Motor neuron (in vitro differentiated cells): Measurements from ENCODE around the gene ZDHHC4. TPM values are rescaled to one million over a fixed set of nuclear protein-coding genes. Genes with fewer than 3 reads are reported as not detected.

ENCODE experiments used
- ATAC-seq, 8 experiments: fragments of 200-7000 bp; cut with Tn5 transposase; replicated peaks in 6 of 8; 2 replicates each; pipeline ENCODE4 v1.8.0; 2021; ENCODE audit warnings: mild to moderate bottlenecking in 8 of 8, moderate library complexity in 8 of 8
- H3K27ac ChIP-seq, 2 donors: fragments of 250-450 bp; sonication (Bioruptor Pico); 2 replicates each; pipeline ENCODE4 v1.9.0; 2021; ENCODE audit warnings: antibody characterized with exemption in 2 of 2, mild to moderate bottlenecking in 2 of 2, moderate library complexity in 1 of 2
- H3K4me1 ChIP-seq, 2 donors: fragments of 250-450 bp; sonication (Bioruptor Pico); replicated peaks in 1 of 2; 2 replicates each; pipeline ENCODE4 v1.6.1; 2021; ENCODE audit warnings: antibody characterized with exemption in 2 of 2, mild to moderate bottlenecking in 2 of 2, moderate library complexity in 1 of 2
- H3K4me3 ChIP-seq, 5 donors: fragments of 250-450 bp; sonication (Bioruptor Pico); 2 replicates each; pipeline ENCODE4 v1.9.0; 2021; ENCODE audit warnings: antibody characterized with exemption in 5 of 5, mild to moderate bottlenecking in 5 of 5, moderate library complexity in 4 of 5
- WGBS, 10 experiments: fragments of 450-650 bp; shearing (Covaris generic); methylation state at CpG; one replicate each; pipeline ENCODE4 v1.0.0; 2022; 5-methylcytosine and 5-hydroxymethylcytosine counted together
- in situ Hi-C, 9 experiments: fragments of 400-800 bp; cut with MboI; loops; one replicate each; pipeline ENCODE4 v1.15.0; 2021; ENCODE audit warnings: low sequenced_read_pairs in 9 of 9, low pct_unique_long_range_greater_than_20kb in 2 of 9; ENCODE audit not compliant: unreplicated experiment in 9 of 9
- total RNA-seq, 8 experiments: library from RNA; unstranded; fragments of 300-600 nt; gene quantifications; 2 replicates each; pipeline versions ENCODE4 v1.2.3 to v1.2.4, GENCODE V29; 2022

ZDHHC4 gene
- 10 to 100 TPM; 39.6 to 69.8 (median 58.8) TPM for total RNA-seq

DNA sequence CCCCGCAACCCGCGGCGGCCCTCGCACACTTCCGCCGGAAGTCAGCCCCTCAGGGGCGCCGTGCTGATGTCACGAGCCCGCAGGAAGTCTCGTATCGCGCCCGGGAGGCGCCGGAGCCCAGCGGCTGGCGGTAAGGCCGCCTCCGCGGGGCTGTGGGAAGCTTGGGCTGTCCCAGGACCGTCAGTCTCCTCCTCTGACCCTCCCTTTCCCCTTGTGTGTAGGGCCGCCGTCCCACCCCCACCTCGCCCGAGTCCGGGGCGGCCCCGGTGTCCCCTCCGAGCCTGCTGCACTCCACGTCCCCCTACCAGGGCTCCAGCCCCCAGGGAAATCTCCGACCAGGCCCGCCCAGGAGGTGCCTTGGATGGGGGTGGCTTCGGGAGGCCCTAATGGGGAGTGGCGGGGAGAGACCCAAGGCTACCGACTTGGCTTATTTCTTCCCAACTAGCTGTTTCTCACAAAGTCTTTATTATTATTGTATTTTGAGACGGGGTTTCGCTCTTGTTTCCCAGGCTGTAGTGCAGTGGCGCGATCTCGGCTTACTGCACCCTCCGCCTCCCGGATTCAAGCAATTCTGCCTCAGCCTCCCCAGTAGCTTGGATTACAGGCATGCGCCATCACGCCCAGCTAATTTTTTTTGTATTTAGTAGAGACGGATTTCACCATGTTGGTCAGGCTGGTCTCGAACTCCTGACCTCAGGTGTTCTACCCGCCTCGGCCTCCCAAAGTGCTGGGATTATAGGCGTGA is at the start of gene ZDHHC4:
ZDHHC4 (plus strand) TSS at position 86 of the 745 bp plus-strand sequence. CDS start 3,108 bp downstream, outside the sequence.
- Histone ChIP-seq H3K4me3 (peak within 1 kb of the TSS; percentile 53 to 92 (median 90)), H3K4me1 (peaks cover 3 to 5% of the 10 kb centered on the region in 2 donors), H3K27ac (peak within 1 kb of the TSS; percentile 93 to 96)
- ATAC-seq = peak; percentile 94 to 99 (median 98)
- WGBS, 10 experiments = 0 to 77% (median 27%) methylated on average over 3 to 18 of the region's 51 CpGs; no CpG with 5 or more reads in 2 of the 10 experiments
- in situ Hi-C loops = no loop called here

DNA sequence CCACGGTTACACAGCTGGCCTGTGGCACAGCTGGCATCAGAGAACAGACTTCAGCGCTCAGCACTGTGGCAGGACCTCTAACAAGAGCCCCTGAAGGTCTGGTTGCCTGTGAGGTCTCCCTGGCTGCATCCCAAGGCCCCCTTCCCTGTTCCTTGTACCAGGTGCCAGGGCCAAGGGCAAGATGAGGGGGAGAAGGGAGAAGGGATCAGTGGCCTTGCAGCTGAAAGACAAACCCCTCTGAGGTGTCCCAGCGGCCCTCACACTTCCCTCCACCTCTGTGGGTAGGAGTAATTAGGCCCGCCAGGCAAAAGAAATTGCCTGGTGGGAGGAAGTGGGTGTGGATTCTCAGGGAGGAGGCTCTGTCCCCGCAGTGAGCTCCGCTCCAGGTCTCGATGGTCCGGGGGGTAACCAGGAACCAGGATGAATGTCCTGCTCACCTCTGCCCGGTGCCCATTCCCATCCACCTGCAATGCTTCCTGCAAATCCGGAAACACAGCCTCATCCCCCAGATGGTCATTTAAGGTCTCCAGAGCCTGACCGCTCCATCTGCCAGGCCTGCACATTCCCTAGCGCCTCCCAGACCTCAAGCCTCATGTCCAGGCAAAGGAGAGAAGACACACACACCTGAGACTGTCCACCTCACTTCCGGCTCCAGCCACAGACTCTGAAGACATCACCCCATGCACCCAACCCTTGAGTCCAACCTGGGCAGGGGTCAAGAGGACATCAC is 48.7 kb upstream of the ZDHHC4 start:
- 0 to 100% (median 80%) methylated on average over 1 to 5 of the region's 13 CpGs; no CpG with 5 or more reads in 5 of the 10 experiments for WGBS, 10 experiments
- in situ Hi-C loops = no loop called here
- no peak for ATAC-seq
- Histone ChIP-seq H3K27ac (no peak overlapping the region), H3K4me1 (peaks cover 0 to 6% of the 10 kb centered on the region in 2 donors), H3K4me3 (no peak overlapping the region)

DNA sequence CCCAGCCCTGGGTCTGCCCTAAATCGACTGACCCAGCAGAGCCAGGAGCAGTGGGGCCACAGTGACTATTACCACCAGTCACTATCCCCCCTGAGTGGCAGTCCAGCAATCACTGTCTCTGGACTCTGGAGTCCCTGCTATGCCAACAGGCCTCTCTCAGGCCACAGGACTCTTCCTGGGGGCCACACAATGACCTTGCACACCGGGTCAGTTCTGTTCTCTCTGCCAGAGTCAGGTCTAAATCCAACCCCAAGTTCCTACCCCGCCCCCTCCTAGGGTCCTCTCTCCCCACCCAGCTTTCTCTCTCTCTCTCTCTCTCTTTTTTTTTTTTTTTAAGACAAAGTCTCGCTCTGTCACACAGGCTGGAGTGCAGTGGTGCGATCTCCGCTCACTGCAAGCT is 47.6 kb upstream of the ZDHHC4 start:
- in situ Hi-C loops = no loop called here
- H3K27ac ChIP-seq = no peak overlapping the region
- H3K4me1 ChIP-seq = peaks cover 0 to 6% of the 10 kb centered on the region in 2 donors
- H3K4me3 ChIP-seq = no peak overlapping the region
- ATAC-seq = no peak
- WGBS, 10 experiments = 69 to 70% methylated on average over 2 to 3 of the region's 6 CpGs; no CpG with 5 or more reads in 8 of the 10 experiments

DNA sequence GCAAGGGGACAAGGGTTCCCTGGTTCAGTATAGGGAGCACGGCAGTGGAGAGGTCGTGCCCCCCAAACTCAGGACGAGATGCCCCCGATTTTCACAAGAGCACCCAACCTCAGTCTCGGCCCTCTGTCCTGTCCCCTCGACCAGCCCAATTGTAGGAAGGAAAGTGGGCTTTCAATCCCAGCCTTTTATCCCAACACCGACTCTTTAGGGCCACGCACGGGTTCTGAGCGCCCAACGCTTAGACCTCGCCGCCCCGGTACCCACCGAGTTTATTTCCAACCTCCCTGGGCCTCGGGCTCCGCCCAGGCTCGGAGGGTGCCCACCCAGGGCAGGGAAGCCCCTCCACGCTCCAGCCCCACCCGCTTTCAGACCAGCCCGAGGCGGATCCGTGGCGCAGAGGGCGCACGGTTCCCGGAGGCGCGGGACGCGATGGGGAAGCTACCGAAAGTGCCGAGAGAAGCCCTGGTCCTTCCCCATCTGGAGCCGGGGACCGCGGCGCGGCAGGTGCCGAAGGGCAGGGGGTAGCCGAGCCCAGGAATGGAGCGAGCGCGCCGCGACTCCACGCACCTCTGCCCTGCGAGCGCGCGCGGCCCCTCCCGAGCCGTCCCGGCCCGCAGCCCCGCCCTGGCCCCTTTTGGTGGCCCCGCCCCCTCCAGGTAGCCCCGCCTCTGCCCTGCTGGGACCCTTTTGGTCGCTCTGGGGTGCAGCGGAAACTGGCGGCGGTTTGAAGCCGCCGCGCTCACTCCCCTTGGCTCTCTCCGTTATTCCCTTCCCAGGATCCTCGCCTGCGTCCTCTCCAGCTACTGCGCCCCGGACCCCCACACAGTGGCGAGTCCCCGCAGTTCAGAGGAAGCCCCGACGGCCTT is 46.4 kb upstream of the ZDHHC4 start:
- Histone ChIP-seq H3K4me3 (peak overlapping the region; percentile 37 to 67 (median 44)), H3K4me1 (peaks cover 0 to 6% of the 10 kb centered on the region in 2 donors), H3K27ac (no peak overlapping the region)
- in situ Hi-C loops = no loop called here
- 0 to 45% (median 2%) methylated on average over 1 to 9 of the region's 74 CpGs; no CpG with 5 or more reads in 2 of the 10 experiments for WGBS, 10 experiments
- ATAC-seq = peak in 6 of 8 experiments; percentile 37 to 80 (median 72)

DNA sequence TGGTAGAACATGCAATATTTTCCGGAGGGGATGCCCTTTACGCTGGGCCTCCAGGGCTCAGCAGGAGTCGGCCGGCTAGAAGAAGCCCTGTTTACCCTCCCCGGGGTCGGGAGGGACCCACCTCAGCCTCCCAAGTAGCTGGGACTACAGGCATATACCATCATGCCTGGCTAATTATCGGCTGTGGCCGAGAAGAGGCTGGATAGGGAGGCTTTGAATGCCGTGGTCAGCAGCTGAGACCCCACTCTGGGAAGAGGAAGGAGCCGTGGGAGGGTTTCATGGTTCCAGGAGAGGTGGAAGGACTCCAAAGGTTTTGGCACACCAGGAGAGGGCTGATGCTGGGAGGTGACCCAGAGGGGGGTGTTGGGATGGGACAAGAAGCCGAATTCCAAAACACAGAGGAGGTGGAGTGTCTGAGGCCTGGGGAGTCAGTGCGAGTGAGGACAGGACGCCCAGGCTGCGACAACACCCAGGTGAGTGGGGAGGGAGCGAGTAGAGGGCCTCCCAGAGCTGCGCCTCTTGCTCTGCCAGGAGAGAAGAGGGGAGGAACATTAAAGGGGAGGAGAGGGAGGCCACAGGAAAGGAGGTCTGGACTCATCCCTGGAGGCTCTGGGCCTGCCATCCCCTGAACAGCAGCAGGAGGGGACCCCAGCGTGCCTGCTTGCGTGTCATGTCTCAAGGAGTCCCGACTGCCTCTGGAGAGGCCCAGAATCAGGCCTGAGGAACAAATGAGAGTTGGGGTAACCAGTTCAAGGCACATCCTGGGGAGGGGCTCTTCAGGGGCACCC is 45.6 kb upstream of the ZDHHC4 start:
- Histone ChIP-seq H3K4me3 (peak overlapping the region; percentile 37 to 67 (median 44)), H3K4me1 (peaks cover 0 to 5% of the 10 kb centered on the region in 2 donors), H3K27ac (no peak overlapping the region)
- 0 to 30% (median 24%) methylated on average over 2 to 12 of the region's 19 CpGs; no CpG with 5 or more reads in 3 of the 10 experiments for WGBS, 10 experiments
- ATAC-seq = peak in 1 of 8 experiments; percentile 3
- in situ Hi-C loops = no loop called here

DNA sequence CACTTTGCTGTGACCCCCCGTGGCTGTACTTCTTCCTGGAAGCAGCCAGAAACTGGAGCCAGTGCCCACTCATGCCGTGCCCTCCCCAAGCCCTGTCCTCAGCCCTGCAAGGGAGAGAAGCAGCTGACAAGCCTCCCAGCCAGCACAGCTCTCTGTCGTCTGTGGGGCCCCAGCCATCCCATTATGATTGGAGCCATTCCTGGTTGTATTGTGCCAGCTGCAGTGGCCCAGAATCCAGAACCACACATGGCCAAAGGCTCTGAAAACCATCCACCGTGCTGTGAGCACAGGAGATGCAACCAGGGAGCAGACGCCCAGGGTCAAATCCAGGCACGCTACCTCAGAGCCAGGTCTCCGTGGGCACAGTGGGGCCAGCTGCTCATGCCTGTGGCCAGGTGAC is 44.7 kb upstream of the ZDHHC4 start:
- ATAC-seq = no peak
- 43 to 65% (median 45%) methylated on average over 3 to 6 of the region's 7 CpGs; no CpG with 5 or more reads in 7 of the 10 experiments for WGBS, 10 experiments
- peaks cover 0 to 3% of the 10 kb centered on the region in 2 donors for H3K4me1 ChIP-seq
- in situ Hi-C loops = no loop called here
- no peak overlapping the region for H3K27ac ChIP-seq
- H3K4me3 ChIP-seq = no peak overlapping the region

DNA sequence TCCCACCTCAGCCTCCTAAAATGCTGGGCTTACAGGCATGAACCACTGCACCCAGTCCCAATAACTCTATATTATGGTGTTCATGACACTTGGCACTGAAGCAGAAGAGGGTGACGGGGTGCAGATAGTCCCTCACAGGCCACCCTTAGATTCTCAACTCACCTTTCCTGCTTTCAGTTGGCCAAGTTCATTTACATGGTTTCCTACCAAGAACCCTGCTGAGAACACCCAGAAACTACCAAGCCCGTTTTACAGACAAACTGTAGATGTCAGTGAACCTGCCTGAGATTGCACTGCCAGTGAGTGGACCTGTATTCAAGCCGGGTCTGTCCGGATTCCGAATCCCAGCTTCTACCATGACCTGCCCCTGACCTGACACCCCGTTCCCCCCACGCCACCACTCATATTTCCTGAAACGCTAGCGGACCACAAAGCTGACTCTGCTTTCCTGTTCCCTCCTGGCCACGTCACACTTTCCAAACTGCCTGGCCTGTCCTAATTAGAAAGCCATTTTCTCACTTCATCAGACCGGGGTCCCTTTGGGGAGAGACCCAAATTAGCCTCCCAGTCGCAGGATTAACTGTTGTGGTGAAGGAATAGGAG is 43.3 kb upstream of the ZDHHC4 start:
- H3K4me3 ChIP-seq = no peak overlapping the region
- H3K27ac ChIP-seq = no peak overlapping the region
- H3K4me1 ChIP-seq = peaks cover 0 to 3% of the 10 kb centered on the region in 2 donors
- WGBS, 10 experiments = 0 to 80% (median 47%) methylated on average over 1 to 4 of the region's 12 CpGs; no CpG with 5 or more reads in 3 of the 10 experiments
- in situ Hi-C loops = no loop called here
- no peak for ATAC-seq

DNA sequence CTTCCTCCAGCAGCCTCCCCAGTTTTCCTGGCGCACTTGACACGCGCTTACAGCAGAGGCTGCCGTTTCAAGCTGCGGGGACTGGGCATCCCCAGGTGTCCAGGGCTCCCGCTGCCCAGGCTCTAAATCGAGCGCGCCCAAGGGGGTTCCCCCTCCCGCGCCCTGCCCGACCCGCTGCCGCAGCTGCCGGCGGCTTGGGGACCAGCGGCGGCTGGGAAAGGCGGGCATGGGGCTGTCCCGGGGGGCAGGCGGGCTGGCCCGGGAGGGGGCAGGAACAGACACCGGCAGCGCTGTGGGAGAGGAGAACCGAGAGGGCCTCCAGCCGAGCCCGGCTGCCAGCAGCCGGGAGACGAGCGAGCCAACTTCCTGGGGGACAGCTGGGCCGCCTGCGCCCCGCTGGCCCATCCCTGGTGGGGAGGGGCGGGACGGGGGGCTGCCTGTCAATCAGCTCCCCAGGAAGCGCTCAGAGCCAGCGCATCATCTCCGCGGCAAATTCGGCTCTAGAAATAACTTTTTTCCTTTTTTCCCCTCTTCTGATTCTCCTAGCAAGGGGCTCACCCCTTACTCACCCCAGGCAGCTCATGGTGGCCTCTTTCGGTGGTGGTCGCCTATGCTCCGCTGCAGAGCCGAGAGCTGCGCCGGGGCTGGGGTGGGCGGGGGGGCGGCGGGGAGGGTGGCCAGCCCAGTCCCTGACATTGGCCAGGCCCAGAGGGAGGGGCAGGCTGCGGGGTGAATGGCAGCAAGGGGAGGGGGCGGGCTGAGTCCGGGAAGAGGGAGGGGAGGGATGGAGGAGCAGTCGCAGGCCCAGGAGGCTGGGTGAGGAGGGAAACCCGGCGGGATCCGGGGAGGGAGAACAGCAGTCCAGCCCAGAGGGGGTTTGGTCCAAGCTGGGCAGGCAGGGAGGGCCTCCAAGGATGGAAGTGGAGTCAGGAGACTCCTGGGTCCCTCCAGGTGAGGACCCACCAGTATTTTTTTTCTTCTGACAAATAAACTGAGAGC is 40.7 kb upstream of the ZDHHC4 start:
- H3K4me1 ChIP-seq = no peaks in the 10 kb centered on the region
- in situ Hi-C loops = no loop called here
- no peak overlapping the region for H3K27ac ChIP-seq
- WGBS, 10 experiments = 0% methylated on average over 2 to 3 of the region's 56 CpGs; no CpG with 5 or more reads in 8 of the 10 experiments
- peak overlapping the region in 3 of 5 donors; percentile 21 to 29 (median 27) for H3K4me3 ChIP-seq
- peak in 7 of 8 experiments; percentile 18 to 77 (median 68) for ATAC-seq

DNA sequence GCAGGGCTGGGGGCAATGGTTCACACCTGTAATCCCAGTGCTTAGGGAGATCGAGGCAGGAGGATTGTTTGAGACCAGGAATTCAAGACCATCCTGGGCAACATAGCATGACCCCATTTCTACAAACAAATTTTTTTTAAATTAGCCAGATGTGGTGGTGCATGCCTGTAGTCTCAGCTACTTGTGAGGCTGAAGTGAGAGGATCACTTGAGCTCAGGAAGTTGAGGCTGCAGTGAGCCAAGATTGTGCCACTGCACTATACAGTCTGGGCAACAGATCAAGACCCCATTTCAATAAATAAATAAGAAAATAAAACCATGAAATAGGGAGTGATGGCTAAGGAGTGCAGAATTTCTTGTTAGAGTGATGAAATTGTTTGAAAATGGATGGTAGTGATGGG is 34.9 kb upstream of the ZDHHC4 start:
- Histone ChIP-seq H3K4me1 (no peaks in the 10 kb centered on the region), H3K4me3 (no peak overlapping the region), H3K27ac (no peak overlapping the region)
- in situ Hi-C loops = no loop called here
- 20 to 80% (median 65%) methylated on average over 1 of the region's 1 CpG; no CpG with 5 or more reads in 6 of the 10 experiments for WGBS, 10 experiments
- no peak for ATAC-seq

DNA sequence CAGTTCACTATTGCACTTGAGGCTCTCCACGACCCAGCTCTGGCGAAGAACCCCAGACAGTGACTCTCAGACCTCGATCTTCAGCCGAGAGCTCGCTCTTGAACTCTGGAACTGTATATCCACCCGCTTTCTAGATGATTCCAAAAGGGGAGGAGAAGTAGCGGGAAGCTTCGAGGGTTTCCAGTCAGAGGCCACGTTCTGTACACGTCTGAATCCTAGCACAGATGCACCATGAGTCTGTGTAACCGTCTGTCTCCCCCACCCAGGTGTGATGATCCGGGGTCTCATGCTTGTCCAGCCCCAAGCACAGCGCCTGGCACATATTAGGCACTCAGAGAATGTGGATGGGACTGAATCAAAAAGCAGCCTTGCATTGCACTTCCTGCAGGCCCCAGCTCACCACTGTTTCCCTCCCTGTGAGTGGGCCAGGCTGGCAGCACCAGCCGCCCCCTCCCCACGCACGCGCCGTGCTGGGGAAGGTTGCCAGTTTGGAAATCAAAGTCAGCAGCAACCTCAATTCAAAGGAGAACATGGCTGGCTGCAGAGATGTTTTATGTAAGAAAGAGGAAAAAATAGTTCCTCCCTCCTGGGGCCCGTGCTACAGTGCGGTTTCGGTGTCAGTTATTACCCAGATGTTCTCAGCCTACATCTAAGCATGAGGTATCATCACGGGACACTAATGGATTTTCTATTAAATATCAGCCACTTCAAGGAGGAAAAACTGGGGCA is 31.7 kb upstream of the ZDHHC4 start:
- Histone ChIP-seq H3K27ac (no peak overlapping the region), H3K4me3 (no peak overlapping the region), H3K4me1 (no peaks in the 10 kb centered on the region)
- in situ Hi-C loops = no loop called here
- ATAC-seq = no peak
- WGBS, 10 experiments = 29 to 100% (median 82%) methylated on average over 1 to 12 of the region's 22 CpGs; no CpG with 5 or more reads in 3 of the 10 experiments
